IPS DF 4.7 (cell line): ENCODE data around the gene PDE4B.

Experiments
- DNase-seq: peaks from one replicate; pipeline ENCODE4 v3.0.0-alpha.2; 2013; ENCODE audit warnings: low spot score; ENCODE audit errors: extremely low read depth

Gene PDE4B

GRCh38 chr1:66354311-66355201, 561.9 kb downstream of the PDE4B start:
- no peak for DNase-seq

GRCh38 chr1:66355756-66356155, 563.1 kb downstream of the PDE4B start:
- no peak for DNase-seq

GRCh38 chr1:66356605-66357004, 563.9 kb downstream of the PDE4B start:
- DNase-seq: no peak

GRCh38 chr1:66357021-66357420, 564.3 kb downstream of the PDE4B start:
- no peak for DNase-seq

- no peak for DNase-seq
Measured at GRCh38 chr1:66357478-66358197, 564.9 kb downstream of the PDE4B start.

- no peak for DNase-seq
Measured at GRCh38 chr1:66359269-66359668, 566.6 kb downstream of the PDE4B start.

GRCh38 chr1:66359815-66360214, 567.1 kb downstream of the PDE4B start:
- DNase-seq: no peak

GRCh38 chr1:66360285-66360724, 567.6 kb downstream of the PDE4B start:
- DNase-seq: no peak

GRCh38 chr1:66364578-66365391, 572.1 kb downstream of the PDE4B start:
- no peak for DNase-seq

GRCh38 chr1:66365635-66366034, 572.9 kb downstream of the PDE4B start:
- no peak for DNase-seq

- no peak for DNase-seq
Measured at GRCh38 chr1:66366634-66367033, 573.9 kb downstream of the PDE4B start.

GRCh38 chr1:66367369-66367768, 574.7 kb downstream of the PDE4B start:
- DNase-seq: no peak

GRCh38 chr1:66368261-66368660, 575.6 kb downstream of the PDE4B start:
- DNase-seq: no peak

- no peak for DNase-seq
Measured at GRCh38 chr1:66370462-66370971, 577.8 kb downstream of the PDE4B start.

GRCh38 chr1:66371233-66372005, 578.7 kb downstream of the PDE4B start:
- DNase-seq: no peak

- DNase-seq: no peak
Measured at GRCh38 chr1:66372522-66373101, 579.9 kb downstream of the PDE4B start.

GRCh38 chr1:66373157-66373591, 580.5 kb downstream of the PDE4B start:
- no peak for DNase-seq

- no peak for DNase-seq
Measured at GRCh38 chr1:66374148-66374547, 581.5 kb downstream of the PDE4B start.

GRCh38 chr1:66374561-66375111, 581.9 kb downstream of the PDE4B start:
- no peak for DNase-seq

GRCh38 chr1:66375125-66375524, 582.4 kb downstream of the PDE4B start:
- DNase-seq: no peak
